ENCODE results near the gene NTF3. TPM values are rescaled to one million over a fixed set of nuclear protein-coding genes. Genes with fewer than 3 reads are reported as not detected.

NTF3 gene
- total RNA-seq, 2 experiments from 2014 or later, result not detected

GRCh38 chr12:5434647-5435560, 3.0 kb downstream of the NTF3 start:
- peaks cover 18% of the 10 kb centered on the region for H3K4me1 Mint-ChIP-seq (ENCODE audit: low read depth)
- peaks cover 2% of the 10 kb centered on the region for H3K9me3 Mint-ChIP-seq
- CTCF ChIA-PET, result interaction anchor here (1.4 kb wide), 1 partner anchor 9 kb away, joined by 3 read pairs; no protein-coding TSS in a partner anchor
- H3K27me3 Mint-ChIP-seq (ENCODE audit: low read depth), result peaks cover 30% of the 10 kb centered on the region
- H3K27ac Mint-ChIP-seq, result no peak overlapping the region
- no peak for DNase-seq
- no peak overlapping the region for H3K4me3 Mint-ChIP-seq
- intact Hi-C loops (cut with micrococcal nuclease), result no loop called here
- no peaks in the 10 kb centered on the region for H3K36me3 Mint-ChIP-seq (ENCODE audit: low read depth)

GRCh38 chr12:5437182-5437583, 5.3 kb downstream of the NTF3 start:
- no peaks in the 10 kb centered on the region for H3K36me3 Mint-ChIP-seq (ENCODE audit: low read depth)
- peaks cover 2% of the 10 kb centered on the region for H3K9me3 Mint-ChIP-seq
- DNase-seq, result no peak
- intact Hi-C loops (cut with micrococcal nuclease), result no loop called here
- H3K4me1 Mint-ChIP-seq (ENCODE audit: low read depth), result peaks cover 6% of the 10 kb centered on the region
- H3K4me3 Mint-ChIP-seq, result no peak overlapping the region
- no peak overlapping the region for H3K27ac Mint-ChIP-seq
- CTCF ChIA-PET, result no interaction called here
- peaks cover 18% of the 10 kb centered on the region for H3K27me3 Mint-ChIP-seq (ENCODE audit: low read depth)

GRCh38 chr12:5437589-5437988, 5.7 kb downstream of the NTF3 start:
- DNase-seq, result no peak
- CTCF ChIA-PET, result no interaction called here
- Mint-ChIP-seq H3K36me3 (ENCODE audit: low read depth) (no peaks in the 10 kb centered on the region), H3K4me3 (no peak overlapping the region), H3K27ac (no peak overlapping the region), H3K4me1 (ENCODE audit: low read depth) (peaks cover 2% of the 10 kb centered on the region), H3K9me3 (peaks cover 2% of the 10 kb centered on the region), H3K27me3 (ENCODE audit: low read depth) (peaks cover 13% of the 10 kb centered on the region)
- intact Hi-C loops (cut with micrococcal nuclease), result no loop called here

DNA sequence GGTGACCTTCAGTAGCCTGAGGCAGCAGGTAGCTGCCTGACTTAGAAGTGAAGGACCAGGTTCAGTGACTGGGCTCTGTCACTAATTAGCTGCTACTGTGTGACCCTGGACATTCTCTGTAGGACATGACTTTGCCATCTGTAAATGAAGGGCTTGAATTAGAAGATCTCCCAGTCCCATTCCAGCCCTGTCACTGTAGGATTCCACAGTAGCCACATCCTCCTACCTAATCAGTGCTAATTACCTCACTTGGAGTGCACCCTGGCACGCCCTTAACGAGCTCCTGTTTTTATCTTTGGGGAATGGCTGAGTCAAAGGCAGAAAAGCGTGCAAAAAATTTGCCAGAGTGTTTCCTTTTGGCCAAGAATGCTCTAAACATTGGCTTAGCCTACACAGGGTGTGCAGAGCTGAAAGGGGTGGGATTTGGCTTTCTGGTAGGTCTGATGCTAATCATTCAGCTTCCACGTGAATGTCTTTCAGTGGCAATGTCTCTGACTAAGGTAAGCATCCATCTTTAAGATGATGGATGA, 6.8 kb downstream of the NTF3 start:
- CTCF ChIA-PET, result no interaction called here
- intact Hi-C loops (cut with micrococcal nuclease), result no loop called here
- Mint-ChIP-seq H3K9me3 (peaks cover 2% of the 10 kb centered on the region), H3K36me3 (ENCODE audit: low read depth) (no peaks in the 10 kb centered on the region), H3K4me1 (ENCODE audit: low read depth) (no peaks in the 10 kb centered on the region), H3K27ac (no peak overlapping the region), H3K27me3 (ENCODE audit: low read depth) (peaks cover 13% of the 10 kb centered on the region), H3K4me3 (no peak overlapping the region)
- DNase-seq, result no peak

DNA sequence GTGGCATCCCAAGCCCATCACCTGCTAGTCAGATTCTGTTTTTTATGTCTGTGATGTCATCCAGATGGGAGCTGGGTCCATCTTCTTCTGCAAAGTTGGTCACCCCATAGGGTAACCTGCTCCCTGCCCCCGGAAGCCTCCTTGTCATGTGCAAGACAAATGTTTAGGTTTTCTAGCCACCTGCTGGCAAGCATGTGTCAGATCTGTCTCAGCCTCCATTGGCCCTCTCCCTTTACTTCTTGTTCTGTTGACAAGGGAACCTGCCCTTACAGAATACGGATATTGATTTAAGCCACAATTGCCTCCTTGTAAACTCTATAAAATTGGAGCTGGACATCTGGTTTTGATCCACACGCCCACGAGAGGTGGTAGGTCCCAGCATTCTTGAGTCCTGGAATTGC, 7.5 kb downstream of the NTF3 start:
- peaks cover 16% of the 10 kb centered on the region for H3K27me3 Mint-ChIP-seq (ENCODE audit: low read depth)
- peaks cover 2% of the 10 kb centered on the region for H3K9me3 Mint-ChIP-seq
- no peaks in the 10 kb centered on the region for H3K4me1 Mint-ChIP-seq (ENCODE audit: low read depth)
- CTCF ChIA-PET, result no interaction called here
- DNase-seq, result no peak
- intact Hi-C loops (cut with micrococcal nuclease), result no loop called here
- H3K36me3 Mint-ChIP-seq (ENCODE audit: low read depth), result no peaks in the 10 kb centered on the region
- H3K27ac Mint-ChIP-seq, result no peak overlapping the region
- no peak overlapping the region for H3K4me3 Mint-ChIP-seq

DNA sequence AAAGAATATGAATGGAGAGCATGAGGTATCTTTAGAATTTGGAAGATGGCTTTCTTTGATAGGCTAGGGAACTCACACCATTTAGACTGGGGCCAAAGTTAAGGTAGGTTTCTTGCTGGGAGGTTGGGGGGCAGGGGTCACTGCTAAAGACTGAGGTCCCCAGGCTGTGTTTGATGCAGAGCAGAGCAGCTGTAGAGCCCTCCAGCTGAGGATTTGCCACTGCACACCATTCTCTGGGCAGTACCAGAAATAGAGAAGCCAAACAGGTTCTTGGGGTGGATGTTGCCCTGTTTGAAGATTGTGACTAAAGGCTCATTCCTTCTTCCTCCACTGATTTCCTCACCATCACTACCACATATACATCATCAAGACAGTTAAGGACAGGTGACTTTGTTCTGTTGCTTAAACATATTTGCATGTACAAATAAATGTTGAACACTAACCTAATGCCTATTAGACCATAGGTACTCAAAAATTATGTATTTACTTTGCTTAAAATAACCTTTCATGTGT, 7.9 kb downstream of the NTF3 start:
- peaks cover 2% of the 10 kb centered on the region for H3K9me3 Mint-ChIP-seq
- intact Hi-C loops (cut with micrococcal nuclease), result loop anchor here (10.0 kb wide), 1 partner anchor 235 kb away; no protein-coding TSS in a partner anchor
- H3K27me3 Mint-ChIP-seq (ENCODE audit: low read depth), result peaks cover 19% of the 10 kb centered on the region
- DNase-seq, result no peak
- no peak overlapping the region for H3K27ac Mint-ChIP-seq
- H3K4me1 Mint-ChIP-seq (ENCODE audit: low read depth), result no peaks in the 10 kb centered on the region
- CTCF ChIA-PET, result no interaction called here
- H3K4me3 Mint-ChIP-seq, result no peak overlapping the region
- H3K36me3 Mint-ChIP-seq (ENCODE audit: low read depth), result no peaks in the 10 kb centered on the region

GRCh38 chr12:5440978-5441377, 9.1 kb downstream of the NTF3 start:
- Mint-ChIP-seq H3K27ac (no peak overlapping the region), H3K4me1 (ENCODE audit: low read depth) (no peaks in the 10 kb centered on the region), H3K36me3 (ENCODE audit: low read depth) (no peaks in the 10 kb centered on the region), H3K27me3 (ENCODE audit: low read depth) (peaks cover 20% of the 10 kb centered on the region), H3K4me3 (no peak overlapping the region), H3K9me3 (peaks cover 2% of the 10 kb centered on the region)
- CTCF ChIA-PET, result no interaction called here
- intact Hi-C loops (cut with micrococcal nuclease), result loop anchor here (10.0 kb wide), 1 partner anchor 236 kb away; no protein-coding TSS in a partner anchor
- no peak for DNase-seq

DNA sequence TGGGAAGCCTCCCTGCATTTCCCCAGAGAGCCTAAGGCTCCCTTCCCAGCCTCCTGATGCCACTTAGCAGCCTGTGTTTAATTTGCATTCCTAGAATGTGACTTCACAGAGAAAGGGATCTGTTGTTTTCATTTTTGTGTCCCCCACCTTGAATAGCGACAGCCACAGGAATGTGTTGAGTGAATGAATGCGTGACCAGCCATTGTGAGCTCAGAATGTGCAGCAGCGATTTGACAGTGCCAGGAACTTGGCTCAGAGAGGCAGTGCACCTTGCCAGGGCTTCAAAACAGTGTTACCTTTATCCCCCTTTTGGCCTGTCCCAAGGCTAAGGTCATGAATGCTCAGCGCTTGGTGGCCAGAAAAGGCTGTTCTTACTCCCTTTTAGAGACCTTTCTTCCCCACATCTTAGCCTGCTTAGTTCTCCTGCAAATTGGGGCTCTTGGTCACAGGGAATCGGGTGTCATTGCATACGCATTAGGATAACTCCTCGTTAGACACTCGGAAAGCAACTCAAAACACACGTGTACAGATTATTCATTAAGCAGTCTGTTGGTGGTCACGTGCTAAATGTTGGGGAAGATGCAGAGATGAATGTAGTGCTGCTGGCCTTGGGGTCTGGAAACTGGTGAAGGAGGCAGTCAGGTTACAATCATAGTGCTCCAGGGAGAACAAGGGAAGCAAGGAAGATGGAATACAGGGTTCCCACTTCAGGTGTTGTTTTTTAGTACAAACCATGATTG, 9.8 kb downstream of the NTF3 start:
- intact Hi-C loops (cut with micrococcal nuclease), result loop anchor here (10.0 kb wide), 1 partner anchor 237 kb away; no protein-coding TSS in a partner anchor
- no peak overlapping the region for H3K4me3 Mint-ChIP-seq
- H3K27ac Mint-ChIP-seq, result no peak overlapping the region
- no peak for DNase-seq
- CTCF ChIA-PET, result no interaction called here
- no peaks in the 10 kb centered on the region for H3K36me3 Mint-ChIP-seq (ENCODE audit: low read depth)
- H3K4me1 Mint-ChIP-seq (ENCODE audit: low read depth), result no peaks in the 10 kb centered on the region
- peaks cover 2% of the 10 kb centered on the region for H3K9me3 Mint-ChIP-seq
- peaks cover 22% of the 10 kb centered on the region for H3K27me3 Mint-ChIP-seq (ENCODE audit: low read depth)

- intact Hi-C loops (cut with micrococcal nuclease), result loop anchor here (10.0 kb wide), 1 partner anchor 238 kb away; no protein-coding TSS in a partner anchor
- CTCF ChIA-PET, result no interaction called here
- no peak overlapping the region for H3K27ac Mint-ChIP-seq
- peaks cover 2% of the 10 kb centered on the region for H3K9me3 Mint-ChIP-seq
- H3K4me3 Mint-ChIP-seq, result no peak overlapping the region
- H3K36me3 Mint-ChIP-seq (ENCODE audit: low read depth), result no peaks in the 10 kb centered on the region
- peaks cover 21% of the 10 kb centered on the region for H3K27me3 Mint-ChIP-seq (ENCODE audit: low read depth)
- peak; percentile 18 for DNase-seq
- H3K4me1 Mint-ChIP-seq (ENCODE audit: low read depth), result no peaks in the 10 kb centered on the region
Observed at GRCh38 chr12:5442251-5443006, 10.5 kb downstream of the NTF3 start.

- H3K9me3 Mint-ChIP-seq, result no peaks in the 10 kb centered on the region
- no peaks in the 10 kb centered on the region for H3K36me3 Mint-ChIP-seq (ENCODE audit: low read depth)
- H3K4me3 Mint-ChIP-seq, result no peak overlapping the region
- CTCF ChIA-PET, result no interaction called here
- intact Hi-C loops (cut with micrococcal nuclease), result loop anchor here (10.0 kb wide), 1 partner anchor 240 kb away; no protein-coding TSS in a partner anchor
- H3K27ac Mint-ChIP-seq, result no peak overlapping the region
- peaks cover 18% of the 10 kb centered on the region for H3K27me3 Mint-ChIP-seq (ENCODE audit: low read depth)
- DNase-seq, result no peak
- H3K4me1 Mint-ChIP-seq (ENCODE audit: low read depth), result no peaks in the 10 kb centered on the region
Observed at GRCh38 chr12:5444520-5444919, 12.6 kb downstream of the NTF3 start.

GRCh38 chr12:5447320-5447719, 15.4 kb downstream of the NTF3 start:
- intact Hi-C loops (cut with micrococcal nuclease), result loop anchor here (10.0 kb wide), 1 partner anchor 243 kb away; no protein-coding TSS in a partner anchor
- H3K4me1 Mint-ChIP-seq (ENCODE audit: low read depth), result no peaks in the 10 kb centered on the region
- CTCF ChIA-PET, result no interaction called here
- peaks cover 14% of the 10 kb centered on the region for H3K27me3 Mint-ChIP-seq (ENCODE audit: low read depth)
- no peak for DNase-seq
- no peaks in the 10 kb centered on the region for H3K36me3 Mint-ChIP-seq (ENCODE audit: low read depth)
- H3K4me3 Mint-ChIP-seq, result no peak overlapping the region
- no peaks in the 10 kb centered on the region for H3K9me3 Mint-ChIP-seq
- H3K27ac Mint-ChIP-seq, result no peak overlapping the region

GRCh38 chr12:5451251-5451650, 19.3 kb downstream of the NTF3 start:
- Mint-ChIP-seq H3K4me3 (no peak overlapping the region), H3K4me1 (ENCODE audit: low read depth) (no peaks in the 10 kb centered on the region), H3K27ac (no peak overlapping the region), H3K36me3 (ENCODE audit: low read depth) (no peaks in the 10 kb centered on the region), H3K27me3 (ENCODE audit: low read depth) (peaks cover 13% of the 10 kb centered on the region), H3K9me3 (no peaks in the 10 kb centered on the region)
- CTCF ChIA-PET, result no interaction called here
- intact Hi-C loops (cut with micrococcal nuclease), result no loop called here
- no peak for DNase-seq

All from activated naive CD4-positive, alpha-beta T cell treated with anti-CD3 and anti-CD28 coated beads for 36 hours (primary cell).